H1 (cell line): ENCODE results near the gene SUPT4H1. TPM values are rescaled to one million over a fixed set of nuclear protein-coding genes. Genes with fewer than 3 reads are reported as not detected.

ENCODE experiments used
- BRCA1 ChIP-seq: IDR thresholded peaks from 2 replicates; pipeline ENCODE4 v1.6.1; 2012; ENCODE audit warnings: low read depth, low read length, improper control_type of control experiment
- CHD2 ChIP-seq: IDR thresholded peaks from 2 replicates; pipeline ENCODE4 v1.6.1; 2012; ENCODE audit warnings: low read length, improper control_type of control experiment
- KDM1A ChIP-seq: fragments of 200-600, 300-600 bp; sonication (generic); IDR thresholded peaks from 2 replicates; pipeline ENCODE4 v1.7.1; 2016; ENCODE audit warnings: mild to moderate bottlenecking, low read length, borderline replicate concordance
- RBBP5 ChIP-seq: IDR thresholded peaks from 2 replicates; pipeline ENCODE4 v1.7.1; 2012; ENCODE audit warnings: low read depth, mild to moderate bottlenecking, inconsistent platforms, low read length, moderate library complexity, borderline replicate concordance
- SIX5 ChIP-seq: IDR thresholded peaks from 2 replicates; pipeline ENCODE4 v1.6.1; 2011; ENCODE audit warnings: mild to moderate bottlenecking, low read depth, low read length
- SP4 ChIP-seq: IDR thresholded peaks from 2 replicates; pipeline ENCODE4 v1.6.1; 2012; ENCODE audit warnings: low read length, inconsistent platforms
- TAF7 ChIP-seq: optimal IDR thresholded peaks from 2 replicates; pipeline ENCODE3; 2011; ENCODE audit warnings: low read depth, mild to moderate bottlenecking, inconsistent platforms, low read length, moderate library complexity, borderline replicate concordance
- polyA plus RNA-seq, 7 experiments: library from polyadenylated mRNA; depleted of rRNA in 3 of 7; stranded (reverse) in 5 of 7; unstranded in 2 of 7; fragments of >200 nt in 5 of 7; fragments of 200-250 nt in 2 of 7; gene quantifications; 1 replicate in 5 of 7; 2 replicates in 1 of 7; 4 replicates in 1 of 7; pipeline versions ENCODE4 v1.2.1 to v1.2.3, GENCODE V29; 2011 to 2013; ENCODE audit warnings: missing spikeins in 2 of 7, mixed read lengths in 2 of 7
- total RNA-seq: library from RNA; stranded (reverse); fragmentation: NEBNext Ultra II Directional; extraction: Animal tissue kit (Norgen Biotek cat#: 25700); gene quantifications from 2 replicates; pipeline ENCODE4 v1.2.1, GENCODE V29; 2021
- TF ChIP-seq, protein P1 (sequence below): fragments of 300-600 bp; sonication (generic); IDR thresholded peaks from 2 replicates; pipeline ENCODE4 v1.7.1; 2012; ENCODE audit warnings: low read length, moderate library complexity, mild to moderate bottlenecking, inconsistent platforms; ENCODE audit not compliant: insufficient replicate concordance
- TF ChIP-seq, protein P2 (sequence below): IDR thresholded peaks from 2 replicates; pipeline ENCODE4 v1.6.1; 2012; ENCODE audit warnings: low read length, inconsistent platforms

SUPT4H1 gene
- total and polyA plus RNA-seq, 2 of the 8 experiments (the other 6 are each of a cell fraction or from before 2014, with no cell fraction given) = 112 to 143 TPM

DNA sequence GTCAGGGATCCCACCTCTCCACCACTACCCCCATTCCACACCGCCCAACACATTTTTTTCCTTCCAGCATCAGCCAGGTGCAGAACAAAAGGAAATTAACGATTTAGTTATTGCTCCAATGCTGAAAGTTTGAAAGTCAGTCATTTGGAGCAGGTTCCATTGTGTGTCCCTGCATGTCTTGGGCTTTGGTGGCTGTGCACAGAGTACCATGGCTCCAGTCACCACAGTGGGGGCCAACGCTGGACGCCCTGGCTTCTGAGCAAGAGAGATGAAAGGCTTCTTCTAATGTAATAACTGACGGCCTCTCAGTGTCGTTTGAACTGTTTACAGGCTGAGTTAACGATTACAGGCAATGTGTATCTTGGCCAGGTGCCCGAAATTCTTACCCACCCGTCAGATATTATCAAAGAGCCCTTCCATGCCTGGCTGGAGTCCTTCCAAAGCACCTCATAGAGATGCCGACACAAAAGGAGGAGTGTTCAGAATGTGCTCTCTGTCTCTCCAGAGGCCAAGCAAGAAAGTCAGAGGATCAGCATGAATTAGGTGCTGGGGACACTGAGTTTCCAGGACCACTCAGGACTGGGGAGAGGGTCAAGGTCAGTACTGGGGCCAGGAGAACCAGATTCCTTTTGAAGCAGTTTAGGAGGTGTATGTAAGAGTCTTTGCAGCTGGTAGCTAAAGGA is 39.4 kb upstream of the SUPT4H1 start (continued):
- TF ChIP-seq, protein P1, sequence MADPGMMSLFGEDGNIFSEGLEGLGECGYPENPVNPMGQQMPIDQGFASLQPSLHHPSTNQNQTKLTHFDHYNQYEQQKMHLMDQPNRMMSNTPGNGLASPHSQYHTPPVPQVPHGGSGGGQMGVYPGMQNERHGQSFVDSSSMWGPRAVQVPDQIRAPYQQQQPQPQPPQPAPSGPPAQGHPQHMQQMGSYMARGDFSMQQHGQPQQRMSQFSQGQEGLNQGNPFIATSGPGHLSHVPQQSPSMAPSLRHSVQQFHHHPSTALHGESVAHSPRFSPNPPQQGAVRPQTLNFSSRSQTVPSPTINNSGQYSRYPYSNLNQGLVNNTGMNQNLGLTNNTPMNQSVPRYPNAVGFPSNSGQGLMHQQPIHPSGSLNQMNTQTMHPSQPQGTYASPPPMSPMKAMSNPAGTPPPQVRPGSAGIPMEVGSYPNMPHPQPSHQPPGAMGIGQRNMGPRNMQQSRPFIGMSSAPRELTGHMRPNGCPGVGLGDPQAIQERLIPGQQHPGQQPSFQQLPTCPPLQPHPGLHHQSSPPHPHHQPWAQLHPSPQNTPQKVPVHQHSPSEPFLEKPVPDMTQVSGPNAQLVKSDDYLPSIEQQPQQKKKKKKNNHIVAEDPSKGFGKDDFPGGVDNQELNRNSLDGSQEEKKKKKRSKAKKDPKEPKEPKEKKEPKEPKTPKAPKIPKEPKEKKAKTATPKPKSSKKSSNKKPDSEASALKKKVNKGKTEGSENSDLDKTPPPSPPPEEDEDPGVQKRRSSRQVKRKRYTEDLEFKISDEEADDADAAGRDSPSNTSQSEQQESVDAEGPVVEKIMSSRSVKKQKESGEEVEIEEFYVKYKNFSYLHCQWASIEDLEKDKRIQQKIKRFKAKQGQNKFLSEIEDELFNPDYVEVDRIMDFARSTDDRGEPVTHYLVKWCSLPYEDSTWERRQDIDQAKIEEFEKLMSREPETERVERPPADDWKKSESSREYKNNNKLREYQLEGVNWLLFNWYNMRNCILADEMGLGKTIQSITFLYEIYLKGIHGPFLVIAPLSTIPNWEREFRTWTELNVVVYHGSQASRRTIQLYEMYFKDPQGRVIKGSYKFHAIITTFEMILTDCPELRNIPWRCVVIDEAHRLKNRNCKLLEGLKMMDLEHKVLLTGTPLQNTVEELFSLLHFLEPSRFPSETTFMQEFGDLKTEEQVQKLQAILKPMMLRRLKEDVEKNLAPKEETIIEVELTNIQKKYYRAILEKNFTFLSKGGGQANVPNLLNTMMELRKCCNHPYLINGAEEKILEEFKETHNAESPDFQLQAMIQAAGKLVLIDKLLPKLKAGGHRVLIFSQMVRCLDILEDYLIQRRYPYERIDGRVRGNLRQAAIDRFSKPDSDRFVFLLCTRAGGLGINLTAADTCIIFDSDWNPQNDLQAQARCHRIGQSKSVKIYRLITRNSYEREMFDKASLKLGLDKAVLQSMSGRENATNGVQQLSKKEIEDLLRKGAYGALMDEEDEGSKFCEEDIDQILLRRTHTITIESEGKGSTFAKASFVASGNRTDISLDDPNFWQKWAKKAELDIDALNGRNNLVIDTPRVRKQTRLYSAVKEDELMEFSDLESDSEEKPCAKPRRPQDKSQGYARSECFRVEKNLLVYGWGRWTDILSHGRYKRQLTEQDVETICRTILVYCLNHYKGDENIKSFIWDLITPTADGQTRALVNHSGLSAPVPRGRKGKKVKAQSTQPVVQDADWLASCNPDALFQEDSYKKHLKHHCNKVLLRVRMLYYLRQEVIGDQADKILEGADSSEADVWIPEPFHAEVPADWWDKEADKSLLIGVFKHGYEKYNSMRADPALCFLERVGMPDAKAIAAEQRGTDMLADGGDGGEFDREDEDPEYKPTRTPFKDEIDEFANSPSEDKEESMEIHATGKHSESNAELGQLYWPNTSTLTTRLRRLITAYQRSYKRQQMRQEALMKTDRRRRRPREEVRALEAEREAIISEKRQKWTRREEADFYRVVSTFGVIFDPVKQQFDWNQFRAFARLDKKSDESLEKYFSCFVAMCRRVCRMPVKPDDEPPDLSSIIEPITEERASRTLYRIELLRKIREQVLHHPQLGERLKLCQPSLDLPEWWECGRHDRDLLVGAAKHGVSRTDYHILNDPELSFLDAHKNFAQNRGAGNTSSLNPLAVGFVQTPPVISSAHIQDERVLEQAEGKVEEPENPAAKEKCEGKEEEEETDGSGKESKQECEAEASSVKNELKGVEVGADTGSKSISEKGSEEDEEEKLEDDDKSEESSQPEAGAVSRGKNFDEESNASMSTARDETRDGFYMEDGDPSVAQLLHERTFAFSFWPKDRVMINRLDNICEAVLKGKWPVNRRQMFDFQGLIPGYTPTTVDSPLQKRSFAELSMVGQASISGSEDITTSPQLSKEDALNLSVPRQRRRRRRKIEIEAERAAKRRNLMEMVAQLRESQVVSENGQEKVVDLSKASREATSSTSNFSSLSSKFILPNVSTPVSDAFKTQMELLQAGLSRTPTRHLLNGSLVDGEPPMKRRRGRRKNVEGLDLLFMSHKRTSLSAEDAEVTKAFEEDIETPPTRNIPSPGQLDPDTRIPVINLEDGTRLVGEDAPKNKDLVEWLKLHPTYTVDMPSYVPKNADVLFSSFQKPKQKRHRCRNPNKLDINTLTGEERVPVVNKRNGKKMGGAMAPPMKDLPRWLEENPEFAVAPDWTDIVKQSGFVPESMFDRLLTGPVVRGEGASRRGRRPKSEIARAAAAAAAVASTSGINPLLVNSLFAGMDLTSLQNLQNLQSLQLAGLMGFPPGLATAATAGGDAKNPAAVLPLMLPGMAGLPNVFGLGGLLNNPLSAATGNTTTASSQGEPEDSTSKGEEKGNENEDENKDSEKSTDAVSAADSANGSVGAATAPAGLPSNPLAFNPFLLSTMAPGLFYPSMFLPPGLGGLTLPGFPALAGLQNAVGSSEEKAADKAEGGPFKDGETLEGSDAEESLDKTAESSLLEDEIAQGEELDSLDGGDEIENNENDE = no peak
- TF ChIP-seq SIX5 (no peak), BRCA1 (no peak), RBBP5 (no peak), TAF7 (no peak), CHD2 (no peak), KDM1A (no peak), SP4 (no peak)
- TF ChIP-seq, protein P2, sequence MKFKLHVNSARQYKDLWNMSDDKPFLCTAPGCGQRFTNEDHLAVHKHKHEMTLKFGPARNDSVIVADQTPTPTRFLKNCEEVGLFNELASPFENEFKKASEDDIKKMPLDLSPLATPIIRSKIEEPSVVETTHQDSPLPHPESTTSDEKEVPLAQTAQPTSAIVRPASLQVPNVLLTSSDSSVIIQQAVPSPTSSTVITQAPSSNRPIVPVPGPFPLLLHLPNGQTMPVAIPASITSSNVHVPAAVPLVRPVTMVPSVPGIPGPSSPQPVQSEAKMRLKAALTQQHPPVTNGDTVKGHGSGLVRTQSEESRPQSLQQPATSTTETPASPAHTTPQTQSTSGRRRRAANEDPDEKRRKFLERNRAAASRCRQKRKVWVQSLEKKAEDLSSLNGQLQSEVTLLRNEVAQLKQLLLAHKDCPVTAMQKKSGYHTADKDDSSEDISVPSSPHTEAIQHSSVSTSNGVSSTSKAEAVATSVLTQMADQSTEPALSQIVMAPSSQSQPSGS = no peak
